Measurements from ENCODE around the gene RASGEF1C.

Gene RASGEF1C

DNA sequence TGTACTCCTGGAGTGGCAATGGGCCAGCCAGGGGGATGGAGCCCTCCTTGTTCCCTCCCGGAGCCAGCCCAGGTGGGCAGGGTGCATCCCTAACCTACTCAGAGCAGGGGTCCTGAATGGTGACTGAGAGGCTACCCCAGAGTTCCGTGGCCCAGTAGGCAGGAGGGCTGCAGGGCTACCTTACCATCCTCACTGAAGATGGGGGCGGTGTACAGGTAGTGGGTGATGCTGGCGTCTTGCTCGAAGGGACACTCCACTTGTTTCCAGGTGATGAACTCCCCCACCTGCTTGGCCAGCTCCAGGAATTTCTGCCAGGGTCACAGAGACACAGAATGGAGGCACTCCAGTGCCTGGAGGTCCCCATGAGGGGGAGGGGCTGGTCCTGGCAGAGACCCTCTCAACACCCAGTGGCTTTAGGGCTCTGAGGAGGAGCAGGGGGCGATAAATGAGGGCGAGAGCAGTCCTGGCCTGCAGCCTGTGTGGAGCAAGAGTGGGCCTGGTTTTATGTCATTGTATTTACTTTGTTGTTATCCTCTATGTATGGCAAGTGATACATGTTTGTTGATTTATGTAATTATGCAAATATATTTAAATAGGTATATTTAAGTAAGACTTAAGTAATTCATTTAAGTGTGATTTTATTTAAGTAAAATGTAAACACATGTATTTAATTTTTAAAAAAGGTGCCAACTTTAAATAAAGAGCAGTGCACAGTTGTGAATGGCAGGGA is 97.6 kb downstream of the RASGEF1C start:
- Histone ChIP-seq H3K27me3 (ENCODE audit: insufficient read depth, insufficient read length) (no peaks in the 10 kb centered on the region), H3K9me3 (ENCODE audit: insufficient read depth, low read length) (peaks cover 15% of the 10 kb centered on the region), H3K4me3 (ENCODE audit: insufficient read length, low read depth) (no peak overlapping the region), H3K36me3 (ENCODE audit: insufficient read depth, insufficient read length, low read length) (no peaks in the 10 kb centered on the region), H3K4me1 (ENCODE audit: insufficient read depth, insufficient read length) (peaks cover 5% of the 10 kb centered on the region), H3K9ac (ENCODE audit: insufficient read length, low read depth) (no peak overlapping the region)
- DNase-seq (ENCODE audit: low read depth, low spot score), result no peak
- no peak for TF ChIP-seq SUZ12 (IDR thresholded peaks at IDR 0.05; ENCODE audit: extremely low read depth, insufficient read depth, insufficient read length)
- TF ChIP-seq YY1 (IDR thresholded peaks at IDR 0.05; ENCODE audit: insufficient read depth, insufficient read length), result no peak
- no peak for TF ChIP-seq ZNF274 (IDR thresholded peaks at IDR 0.05; ENCODE audit: low read depth, low read length)

DNA sequence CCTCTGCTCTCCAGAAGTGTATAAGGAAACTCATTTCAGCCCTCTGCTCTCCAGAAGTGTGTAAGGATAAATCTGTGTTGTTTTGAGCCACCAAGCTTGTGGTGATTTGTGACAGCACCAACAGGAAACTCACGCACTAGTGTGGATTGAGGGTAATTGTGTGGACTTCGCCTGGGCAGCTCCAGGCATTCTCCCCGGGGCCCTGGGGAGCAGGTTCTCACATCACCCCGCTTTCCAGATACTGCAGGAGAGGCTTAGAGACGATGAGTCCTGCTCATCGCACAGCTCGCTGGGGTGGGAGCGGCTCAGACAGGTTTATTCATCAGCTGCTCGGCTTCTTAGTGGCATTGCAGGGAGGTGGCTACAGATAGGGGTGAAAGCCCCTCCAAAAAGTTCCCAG is 99.1 kb downstream of the RASGEF1C start:
- no peaks in the 10 kb centered on the region for H3K36me3 ChIP-seq (ENCODE audit: insufficient read depth, insufficient read length, low read length)
- H3K9ac ChIP-seq (ENCODE audit: insufficient read length, low read depth), result no peak overlapping the region
- H3K4me1 ChIP-seq (ENCODE audit: insufficient read depth, insufficient read length), result no peaks in the 10 kb centered on the region
- DNase-seq (ENCODE audit: low read depth, low spot score), result no peak
- no peaks in the 10 kb centered on the region for H3K27me3 ChIP-seq (ENCODE audit: insufficient read depth, insufficient read length)
- no peak overlapping the region for H3K4me3 ChIP-seq (ENCODE audit: insufficient read length, low read depth)
- H3K9me3 ChIP-seq (ENCODE audit: insufficient read depth, low read length), result peaks cover 17% of the 10 kb centered on the region
- TF ChIP-seq SUZ12 (IDR thresholded peaks at IDR 0.05; ENCODE audit: extremely low read depth, insufficient read depth, insufficient read length) (no peak), YY1 (IDR thresholded peaks at IDR 0.05; ENCODE audit: insufficient read depth, insufficient read length) (no peak), ZNF274 (IDR thresholded peaks at IDR 0.05; ENCODE audit: low read depth, low read length) (no peak)

DNA sequence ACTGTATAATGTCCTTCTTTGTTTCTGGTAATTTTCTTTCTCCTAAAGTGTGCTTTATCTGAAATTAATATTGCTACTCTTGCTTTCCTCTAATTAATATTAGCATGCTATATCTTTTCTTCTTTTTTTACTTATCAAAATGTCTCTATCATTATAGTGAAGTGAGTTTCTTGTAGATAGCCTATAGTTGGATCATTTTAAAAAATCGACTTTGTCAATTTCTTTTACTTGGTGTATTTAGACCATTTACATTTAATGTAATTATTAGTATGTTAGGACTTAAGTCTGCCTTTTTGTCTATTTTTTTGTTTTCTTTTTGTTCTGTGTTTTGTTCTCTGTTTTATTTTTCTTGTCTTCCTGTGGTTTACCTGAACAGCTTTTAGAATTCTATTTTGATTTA is 102.0 kb downstream of the RASGEF1C start:
- no peak overlapping the region for H3K4me3 ChIP-seq (ENCODE audit: insufficient read length, low read depth)
- no peaks in the 10 kb centered on the region for H3K4me1 ChIP-seq (ENCODE audit: insufficient read depth, insufficient read length)
- H3K9ac ChIP-seq (ENCODE audit: insufficient read length, low read depth), result no peak overlapping the region
- H3K27me3 ChIP-seq (ENCODE audit: insufficient read depth, insufficient read length), result no peaks in the 10 kb centered on the region
- H3K36me3 ChIP-seq (ENCODE audit: insufficient read depth, insufficient read length, low read length), result no peaks in the 10 kb centered on the region
- TF ChIP-seq ZNF274 (IDR thresholded peaks at IDR 0.05; ENCODE audit: low read depth, low read length) (no peak), YY1 (IDR thresholded peaks at IDR 0.05; ENCODE audit: insufficient read depth, insufficient read length) (no peak), SUZ12 (IDR thresholded peaks at IDR 0.05; ENCODE audit: extremely low read depth, insufficient read depth, insufficient read length) (no peak)
- DNase-seq (ENCODE audit: low read depth, low spot score), result no peak
- peaks cover 17% of the 10 kb centered on the region for H3K9me3 ChIP-seq (ENCODE audit: insufficient read depth, low read length)

DNA sequence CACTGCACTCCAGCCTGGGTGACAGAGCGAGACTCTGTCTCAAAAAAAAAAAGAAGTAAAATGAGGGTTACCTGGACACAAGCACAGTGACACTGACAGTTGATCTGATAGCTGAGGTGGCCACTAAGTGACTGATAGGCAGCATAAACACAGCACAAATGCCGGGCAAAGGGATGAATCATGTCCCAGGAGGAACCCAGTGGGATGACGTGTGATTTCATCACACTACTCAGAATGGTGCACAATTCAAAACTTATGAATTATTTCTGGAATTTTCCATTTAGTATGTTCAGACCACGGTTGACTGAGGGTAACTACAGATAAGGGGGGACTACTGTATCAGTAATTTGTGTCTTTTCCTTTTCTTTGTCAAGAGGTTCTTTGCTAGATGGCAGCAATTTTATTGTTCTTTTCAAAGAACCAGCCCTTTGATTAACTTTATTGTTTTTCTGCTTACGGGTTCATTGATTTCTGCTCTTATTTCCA is 103.1 kb downstream of the RASGEF1C start:
- no peaks in the 10 kb centered on the region for H3K36me3 ChIP-seq (ENCODE audit: insufficient read depth, insufficient read length, low read length)
- H3K27me3 ChIP-seq (ENCODE audit: insufficient read depth, insufficient read length), result no peaks in the 10 kb centered on the region
- H3K9me3 ChIP-seq (ENCODE audit: insufficient read depth, low read length), result peaks cover 17% of the 10 kb centered on the region
- no peak for DNase-seq (ENCODE audit: low read depth, low spot score)
- no peaks in the 10 kb centered on the region for H3K4me1 ChIP-seq (ENCODE audit: insufficient read depth, insufficient read length)
- no peak for TF ChIP-seq SUZ12 (IDR thresholded peaks at IDR 0.05; ENCODE audit: extremely low read depth, insufficient read depth, insufficient read length)
- TF ChIP-seq ZNF274 (IDR thresholded peaks at IDR 0.05; ENCODE audit: low read depth, low read length), result no peak
- no peak overlapping the region for H3K9ac ChIP-seq (ENCODE audit: insufficient read length, low read depth)
- no peak overlapping the region for H3K4me3 ChIP-seq (ENCODE audit: insufficient read length, low read depth)

DNA sequence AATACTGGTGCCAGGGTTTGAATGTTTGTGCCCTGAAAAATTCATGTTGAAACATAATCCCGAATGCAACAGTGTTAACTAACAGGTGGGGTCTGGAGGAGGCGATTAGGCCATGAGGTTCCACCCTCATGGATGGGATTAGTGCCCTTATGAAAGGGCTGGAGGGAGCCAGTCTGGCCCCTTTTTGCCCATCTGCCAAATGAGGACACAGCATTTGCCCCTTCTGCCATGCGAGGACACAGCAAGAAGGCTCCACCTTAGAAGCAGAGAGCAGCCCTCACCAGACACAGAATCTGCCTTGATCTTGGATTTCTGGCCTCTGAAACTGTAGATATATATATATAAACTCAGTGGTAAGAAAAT is 104.9 kb downstream of the RASGEF1C start:
- H3K4me3 ChIP-seq (ENCODE audit: insufficient read length, low read depth), result no peak overlapping the region
- H3K27me3 ChIP-seq (ENCODE audit: insufficient read depth, insufficient read length), result no peaks in the 10 kb centered on the region
- TF ChIP-seq YY1 (IDR thresholded peaks at IDR 0.05; ENCODE audit: insufficient read depth, insufficient read length), result no peak
- TF ChIP-seq SUZ12 (IDR thresholded peaks at IDR 0.05; ENCODE audit: extremely low read depth, insufficient read depth, insufficient read length), result no peak
- TF ChIP-seq ZNF274 (IDR thresholded peaks at IDR 0.05; ENCODE audit: low read depth, low read length), result no peak
- no peaks in the 10 kb centered on the region for H3K36me3 ChIP-seq (ENCODE audit: insufficient read depth, insufficient read length, low read length)
- H3K4me1 ChIP-seq (ENCODE audit: insufficient read depth, insufficient read length), result no peaks in the 10 kb centered on the region
- no peak overlapping the region for H3K9ac ChIP-seq (ENCODE audit: insufficient read length, low read depth)
- DNase-seq (ENCODE audit: low read depth, low spot score), result no peak
- H3K9me3 ChIP-seq (ENCODE audit: insufficient read depth, low read length), result peaks cover 17% of the 10 kb centered on the region

DNA sequence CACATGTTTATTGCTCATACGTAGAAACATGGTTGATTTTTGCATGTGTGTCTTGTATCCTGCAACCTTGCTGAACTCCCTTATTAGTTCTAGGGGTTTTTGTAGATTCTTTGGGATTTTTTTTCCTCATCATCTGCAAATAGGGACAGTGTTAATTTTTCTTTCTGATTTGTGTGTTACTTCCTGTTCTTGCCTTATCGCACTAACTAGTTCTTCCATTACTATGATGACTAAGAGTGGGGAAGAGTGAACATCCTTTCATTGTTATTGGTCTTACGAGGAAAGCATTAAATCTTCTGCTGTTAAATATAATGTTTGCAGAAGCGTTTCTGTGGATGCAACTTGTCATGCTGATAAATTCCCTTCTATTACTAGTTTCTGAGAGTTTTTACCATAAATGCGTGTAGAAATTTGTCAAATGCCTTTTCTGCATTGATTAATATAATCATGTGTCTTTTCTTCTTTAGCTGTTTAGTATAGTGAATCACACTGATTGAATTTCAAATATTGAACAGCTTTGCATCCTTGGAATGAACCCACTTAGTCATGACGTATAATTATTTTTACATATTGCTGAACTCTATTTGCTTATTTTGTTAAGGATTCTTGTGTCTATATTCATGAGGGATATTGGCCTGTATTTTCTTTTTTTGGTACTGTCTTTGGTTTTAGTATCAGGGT is 105.4 kb downstream of the RASGEF1C start:
- Histone ChIP-seq H3K9ac (ENCODE audit: insufficient read length, low read depth) (no peak overlapping the region), H3K4me1 (ENCODE audit: insufficient read depth, insufficient read length) (no peaks in the 10 kb centered on the region), H3K36me3 (ENCODE audit: insufficient read depth, insufficient read length, low read length) (no peaks in the 10 kb centered on the region), H3K27me3 (ENCODE audit: insufficient read depth, insufficient read length) (no peaks in the 10 kb centered on the region), H3K9me3 (ENCODE audit: insufficient read depth, low read length) (peaks cover 17% of the 10 kb centered on the region), H3K4me3 (ENCODE audit: insufficient read length, low read depth) (no peak overlapping the region)
- no peak for TF ChIP-seq YY1 (IDR thresholded peaks at IDR 0.05; ENCODE audit: insufficient read depth, insufficient read length)
- TF ChIP-seq SUZ12 (IDR thresholded peaks at IDR 0.05; ENCODE audit: extremely low read depth, insufficient read depth, insufficient read length), result no peak
- TF ChIP-seq ZNF274 (IDR thresholded peaks at IDR 0.05; ENCODE audit: low read depth, low read length), result no peak
- DNase-seq (ENCODE audit: low read depth, low spot score), result no peak

DNA sequence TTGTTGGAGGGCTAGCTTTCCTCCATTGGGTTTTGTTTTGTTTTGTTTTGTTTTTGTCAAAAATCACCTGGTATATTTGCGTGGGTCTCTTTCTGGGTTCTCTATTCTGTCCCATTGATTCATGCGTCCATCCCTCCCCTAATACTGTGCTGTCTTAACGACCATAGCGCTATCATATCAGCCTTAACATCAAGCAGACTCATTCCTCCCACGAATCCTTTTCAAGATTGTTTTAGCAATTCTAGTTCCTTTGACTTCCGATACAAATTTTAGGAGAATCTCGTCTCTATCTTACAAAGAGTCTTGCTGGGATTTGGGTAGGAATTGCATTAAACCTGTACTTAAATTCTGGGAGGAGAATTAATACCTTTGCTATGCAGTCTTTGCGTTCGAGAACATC is 106.4 kb downstream of the RASGEF1C start:
- Histone ChIP-seq H3K4me1 (ENCODE audit: insufficient read depth, insufficient read length) (no peaks in the 10 kb centered on the region), H3K36me3 (ENCODE audit: insufficient read depth, insufficient read length, low read length) (no peaks in the 10 kb centered on the region)

More for the DNA sequence above, 106.4 kb downstream of the RASGEF1C start:
- DNase-seq (ENCODE audit: low read depth, low spot score), result no peak
- Histone ChIP-seq H3K9ac (ENCODE audit: insufficient read length, low read depth) (no peak overlapping the region), H3K4me3 (ENCODE audit: insufficient read length, low read depth) (no peak overlapping the region), H3K9me3 (ENCODE audit: insufficient read depth, low read length) (peaks cover 14% of the 10 kb centered on the region), H3K27me3 (ENCODE audit: insufficient read depth, insufficient read length) (no peaks in the 10 kb centered on the region)
- TF ChIP-seq YY1 (IDR thresholded peaks at IDR 0.05; ENCODE audit: insufficient read depth, insufficient read length) (no peak), SUZ12 (IDR thresholded peaks at IDR 0.05; ENCODE audit: extremely low read depth, insufficient read depth, insufficient read length) (no peak), ZNF274 (IDR thresholded peaks at IDR 0.05; ENCODE audit: low read depth, low read length) (no peak)

Data from NT2/D1 (cell line).